GM19193 (cell line): ENCODE measurements around the gene AKR7A2.

Experiments used
- POLR2A ChIP-seq: IDR thresholded peaks from 4 replicates; pipeline ENCODE4 v1.6.1; 2011; ENCODE audit not compliant: insufficient read depth, insufficient read length; ENCODE audit errors: extremely low read depth

AKR7A2 gene

GRCh38 chr1:19262744-19263143, 49.2 kb downstream of the AKR7A2 start:
- TF ChIP-seq POLR2A: no peak

GRCh38 chr1:19262047-19262446, 49.9 kb downstream of the AKR7A2 start:
- peak; percentile 25 for TF ChIP-seq POLR2A

DNA sequence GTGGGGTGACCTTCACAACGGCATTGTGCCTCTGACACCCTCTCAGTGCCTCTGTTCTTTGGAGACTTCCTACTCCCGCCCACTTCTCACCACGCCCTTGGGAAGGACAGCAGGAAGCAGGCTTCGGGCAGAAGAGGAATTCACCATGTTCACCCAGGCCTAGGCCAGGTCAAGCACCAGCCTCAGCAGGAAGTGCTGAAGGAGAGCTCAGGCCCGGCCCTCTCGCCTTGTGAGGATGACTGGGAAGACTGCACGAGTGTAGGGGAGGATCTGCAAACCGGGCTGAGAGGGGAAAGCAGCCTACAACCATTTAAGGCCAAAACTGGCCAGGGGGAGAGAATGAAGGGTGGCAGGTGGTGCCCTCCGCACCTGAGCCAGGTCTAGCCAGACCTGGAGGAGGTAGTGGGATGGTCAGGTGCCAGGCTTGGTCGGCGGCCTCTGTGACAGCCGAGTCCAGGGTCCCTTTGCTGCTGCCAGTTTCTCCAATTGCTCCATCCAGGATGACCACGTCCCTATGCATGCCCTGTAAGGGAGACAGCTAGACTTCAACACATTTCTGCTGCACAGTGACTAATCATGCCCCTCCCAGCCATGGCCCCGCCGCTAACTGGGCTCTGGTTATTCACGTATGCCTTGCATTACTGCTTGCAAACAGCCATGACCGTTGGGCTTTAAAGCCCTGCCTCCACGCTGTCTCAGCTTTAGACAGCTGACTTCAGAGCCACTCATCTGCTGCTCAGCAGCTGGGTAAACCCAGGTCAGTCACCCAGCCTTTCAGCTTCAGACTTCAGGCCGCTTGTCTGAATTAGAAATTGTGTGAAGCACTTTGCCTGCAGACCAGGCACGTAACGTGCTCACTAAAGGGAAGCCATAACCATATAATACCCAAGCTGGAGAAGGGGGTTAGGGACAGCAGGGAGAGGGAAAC, 51.5 kb downstream of the AKR7A2 start:
- no peak for TF ChIP-seq POLR2A

DNA sequence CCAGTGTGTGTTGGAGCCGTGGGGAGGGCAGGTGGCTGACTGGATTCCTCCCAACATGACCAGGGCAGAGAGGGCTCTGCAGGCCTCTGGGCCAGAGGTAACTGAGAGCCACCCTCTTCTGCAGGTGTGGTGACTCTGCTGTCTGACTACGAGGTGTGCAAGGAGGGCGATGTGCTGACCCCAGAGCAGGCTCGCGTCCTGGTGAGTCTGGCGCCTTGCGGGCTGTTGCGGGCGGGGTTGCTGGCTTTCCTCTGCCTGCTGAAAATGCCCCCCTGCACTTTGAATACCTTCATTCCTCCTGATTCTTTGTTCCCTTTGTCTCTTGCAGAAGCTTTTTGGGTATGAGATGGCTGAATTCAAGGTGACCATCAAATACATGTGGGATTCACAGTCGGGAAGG, 53.6 kb downstream of the AKR7A2 start:
- no peak for TF ChIP-seq POLR2A

- no peak for TF ChIP-seq POLR2A
These were observed 54.6 kb downstream of the AKR7A2 start for GRCh38 chr1:19257178-19257914.

- no peak for TF ChIP-seq POLR2A
These were observed 56.7 kb downstream of the AKR7A2 start for GRCh38 chr1:19255288-19255687.

DNA sequence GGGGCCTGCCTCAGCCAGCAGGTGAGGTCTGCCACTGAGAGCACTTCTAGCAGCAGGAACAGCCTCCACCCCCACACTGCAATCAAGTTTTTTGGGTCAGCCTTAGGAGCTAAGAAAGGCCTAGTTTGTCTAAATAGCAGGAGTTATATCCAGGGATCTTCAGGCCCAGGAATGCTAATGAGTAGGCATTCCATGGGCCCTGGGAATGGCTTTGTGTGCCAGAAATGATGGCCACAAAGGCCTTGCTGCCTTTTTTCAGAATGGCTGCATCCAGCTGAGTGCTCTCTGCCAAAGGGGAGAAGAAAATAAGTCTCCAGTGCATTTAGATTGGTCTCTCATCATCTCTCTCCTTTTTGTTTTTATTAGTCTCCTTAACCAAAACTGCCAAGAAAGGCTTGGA, 57.5 kb downstream of the AKR7A2 start:
- no peak for TF ChIP-seq POLR2A
